NT2/D1 (cell line): ENCODE measurements around the gene RNF130.

Experiments
- SUZ12 ChIP-seq: IDR thresholded peaks from 2 replicates; pipeline ENCODE4 v1.6.1; 2011; ENCODE audit not compliant: insufficient read length, insufficient read depth; ENCODE audit errors: extremely low read depth
- ZNF274 ChIP-seq: IDR thresholded peaks from 2 replicates; pipeline ENCODE4 v1.6.1; 2011; ENCODE audit warnings: mild to moderate bottlenecking, low read depth, low read length

DNA sequence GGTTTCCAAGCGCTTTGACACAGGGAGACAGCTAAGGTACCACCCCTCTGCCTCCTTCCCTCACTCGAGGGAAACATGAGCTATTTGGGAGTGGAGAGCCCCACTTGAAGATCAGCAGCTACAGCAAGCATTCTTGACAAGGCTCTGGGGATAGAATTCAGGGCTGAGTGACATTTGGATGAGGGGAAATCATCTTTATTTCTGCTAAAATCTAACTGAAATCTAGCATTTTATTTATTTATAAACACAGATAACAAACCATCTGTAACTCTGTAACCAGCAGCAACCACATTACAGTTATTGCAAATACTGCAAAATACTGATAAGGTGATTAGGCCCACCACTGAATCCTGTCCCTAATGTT lies 22.4 kb downstream of the RNF130 start:
- no peak for TF ChIP-seq ZNF274
- TF ChIP-seq SUZ12: no peak
